ENCODE results near the gene DVL2.
A peak's percentile ranks its signal among the peaks of the same experiment; 100 is the strongest.

DNA sequence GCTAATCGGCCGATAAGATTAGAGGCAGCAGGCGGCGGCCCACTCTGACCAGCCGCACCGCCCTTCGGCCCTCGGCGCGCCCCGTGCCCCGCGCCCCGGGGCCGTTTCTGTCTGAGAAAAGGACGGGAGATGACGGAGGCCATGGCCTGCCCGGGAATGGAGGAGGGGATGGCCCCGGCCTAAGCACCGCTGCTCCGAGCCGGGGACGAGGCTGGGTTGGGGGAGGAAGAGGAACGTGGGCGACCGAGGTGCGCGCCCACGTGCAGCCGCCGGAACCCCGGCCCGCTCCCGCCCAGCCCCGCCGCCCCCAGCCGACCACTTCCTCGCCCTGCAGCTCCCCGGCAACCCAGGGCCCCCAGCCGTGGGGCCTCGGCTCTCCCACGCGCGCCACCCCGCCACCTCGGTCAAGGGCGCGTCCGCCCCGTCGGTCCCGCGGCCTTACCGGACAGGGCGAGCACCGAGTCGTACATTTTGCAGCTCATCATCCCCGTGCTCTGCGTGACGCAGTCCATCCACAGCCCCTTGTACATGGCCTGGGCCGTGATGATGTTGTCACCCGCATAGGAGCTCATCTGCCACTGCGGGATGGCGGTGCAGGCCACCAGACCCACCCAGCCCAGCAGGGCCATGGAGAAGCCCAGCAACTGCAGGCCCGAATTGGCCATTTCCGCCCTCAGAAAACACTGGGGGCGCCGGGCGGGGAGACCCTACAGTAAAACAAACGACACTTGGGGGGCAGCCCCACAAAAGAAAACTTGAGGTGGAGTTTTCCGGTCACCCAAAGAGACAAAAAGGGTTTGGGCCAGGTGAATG lies 27.3 kb upstream of the DVL2 start:
- TF ChIP-seq, protein P1, sequence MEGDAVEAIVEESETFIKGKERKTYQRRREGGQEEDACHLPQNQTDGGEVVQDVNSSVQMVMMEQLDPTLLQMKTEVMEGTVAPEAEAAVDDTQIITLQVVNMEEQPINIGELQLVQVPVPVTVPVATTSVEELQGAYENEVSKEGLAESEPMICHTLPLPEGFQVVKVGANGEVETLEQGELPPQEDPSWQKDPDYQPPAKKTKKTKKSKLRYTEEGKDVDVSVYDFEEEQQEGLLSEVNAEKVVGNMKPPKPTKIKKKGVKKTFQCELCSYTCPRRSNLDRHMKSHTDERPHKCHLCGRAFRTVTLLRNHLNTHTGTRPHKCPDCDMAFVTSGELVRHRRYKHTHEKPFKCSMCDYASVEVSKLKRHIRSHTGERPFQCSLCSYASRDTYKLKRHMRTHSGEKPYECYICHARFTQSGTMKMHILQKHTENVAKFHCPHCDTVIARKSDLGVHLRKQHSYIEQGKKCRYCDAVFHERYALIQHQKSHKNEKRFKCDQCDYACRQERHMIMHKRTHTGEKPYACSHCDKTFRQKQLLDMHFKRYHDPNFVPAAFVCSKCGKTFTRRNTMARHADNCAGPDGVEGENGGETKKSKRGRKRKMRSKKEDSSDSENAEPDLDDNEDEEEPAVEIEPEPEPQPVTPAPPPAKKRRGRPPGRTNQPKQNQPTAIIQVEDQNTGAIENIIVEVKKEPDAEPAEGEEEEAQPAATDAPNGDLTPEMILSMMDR (IDR thresholded peaks at IDR 0.05; ENCODE audit: low read length): no peak
- peak; percentile 23; the same call in 1 of the 2 replicates for TF ChIP-seq EZH2 (IDR thresholded peaks at IDR 0.05; ENCODE audit: borderline replicate concordance, low read length)

Data from OCI-LY1 (cell line).